HG03135 (cell line): ENCODE results near the gene MYLK4.

Source experiments
- ATAC-seq: cut with Tn5 transposase; IDR thresholded peaks from one replicate; pipeline ENCODE4 v1.9.1; 2021; ENCODE audit warnings: mild to moderate bottlenecking, moderate library complexity; ENCODE audit not compliant: unreplicated experiment

MYLK4 gene

GRCh38 chr6:2708456-2708855 is 42.3 kb downstream of the MYLK4 start:
- ATAC-seq: no peak

GRCh38 chr6:2706558-2706957 is 44.2 kb downstream of the MYLK4 start:
- no peak for ATAC-seq

GRCh38 chr6:2705256-2705655 is 45.5 kb downstream of the MYLK4 start:
- no peak for ATAC-seq

- ATAC-seq: no peak
Observed at GRCh38 chr6:2697291-2697690, 53.4 kb downstream of the MYLK4 start.

GRCh38 chr6:2695454-2696095 is 55.1 kb downstream of the MYLK4 start:
- no peak for ATAC-seq

- ATAC-seq: no peak
Observed at GRCh38 chr6:2693231-2693630, 57.5 kb downstream of the MYLK4 start.

- no peak for ATAC-seq
Observed at GRCh38 chr6:2688401-2689064, 62.2 kb downstream of the MYLK4 start.

GRCh38 chr6:2687456-2687855 is 63.3 kb downstream of the MYLK4 start:
- no peak for ATAC-seq

- no peak for ATAC-seq
Observed at GRCh38 chr6:2686515-2686914, 64.2 kb downstream of the MYLK4 start.

GRCh38 chr6:2684766-2685754 is 65.7 kb downstream of the MYLK4 start:
- ATAC-seq: no peak

- no peak for ATAC-seq
Observed at GRCh38 chr6:2684103-2684749, 66.5 kb downstream of the MYLK4 start.

GRCh38 chr6:2680264-2680922 is 70.3 kb downstream of the MYLK4 start:
- ATAC-seq: no peak

GRCh38 chr6:2677080-2677593 is 73.6 kb downstream of the MYLK4 start:
- ATAC-seq: no peak

GRCh38 chr6:2676048-2676447 is 74.7 kb downstream of the MYLK4 start:
- no peak for ATAC-seq

GRCh38 chr6:2674857-2675256 is 75.9 kb downstream of the MYLK4 start:
- no peak for ATAC-seq

GRCh38 chr6:2669067-2669700 is 81.5 kb downstream of the MYLK4 start:
- no peak for ATAC-seq

GRCh38 chr6:2667617-2668016 is 83.1 kb downstream of the MYLK4 start:
- no peak for ATAC-seq

GRCh38 chr6:2666906-2667575 is 83.7 kb downstream of the MYLK4 start:
- no peak for ATAC-seq
